HepG2 (cell line): ENCODE measurements around the gene ARHGEF1. TPM values are rescaled to one million over a fixed set of nuclear protein-coding genes. Genes with fewer than 3 reads are reported as not detected.

Experiments
- CTCF ChIP-seq: sonication (generic); formaldehyde crosslinking; IDR thresholded peaks from 2 replicates; pipeline ENCODE4 v1.5.0; 2020; ENCODE audit warnings: mild to moderate bottlenecking, missing genetic modification reagents, moderate library complexity
- EZH2 ChIP-seq: conservative IDR thresholded peaks from 2 replicates; pipeline ENCODE4 v1.6.1; 2012; ENCODE audit warnings: mild to moderate bottlenecking, low read depth, low read length, moderate library complexity
- HOMEZ ChIP-seq: IDR thresholded peaks from 2 replicates; pipeline ENCODE4 v1.6.1; 2016; ENCODE audit warnings: low read depth
- IRX3 ChIP-seq: sonication (generic); formaldehyde crosslinking; IDR thresholded peaks from 2 replicates; pipeline ENCODE4 v1.8.1; 2023; ENCODE audit warnings: mild to moderate bottlenecking, low read depth, missing genetic modification reagents, borderline replicate concordance
- KMT2A ChIP-seq: sonication (generic); formaldehyde crosslinking; IDR thresholded peaks from 2 replicates; pipeline ENCODE4 v1.4.0; 2020; ENCODE audit warnings: missing genetic modification reagents
- MLXIP ChIP-seq: sonication (generic); formaldehyde crosslinking; IDR thresholded peaks from 2 replicates; pipeline ENCODE4 v1.9.0; 2021; ENCODE audit warnings: missing genetic modification reagents, borderline replicate concordance
- SAFB2 ChIP-seq: sonication (generic); formaldehyde crosslinking; IDR thresholded peaks from 2 replicates; pipeline ENCODE4 v1.5.1; 2020; ENCODE audit warnings: missing genetic modification reagents, low read depth, mild to moderate bottlenecking, borderline replicate concordance
- SP140L ChIP-seq: sonication (generic); formaldehyde crosslinking; IDR thresholded peaks from 2 replicates; pipeline ENCODE4 v1.4.0; 2020; ENCODE audit warnings: missing genetic modification reagents, borderline replicate concordance
- THAP7 ChIP-seq: sonication (generic); formaldehyde crosslinking; IDR thresholded peaks from 2 replicates; pipeline ENCODE4 v1.8.1; 2023; ENCODE audit warnings: mild to moderate bottlenecking, missing genetic modification reagents
- ZNF24 ChIP-seq: fragments of 450-650 bp; IDR thresholded peaks from 2 replicates; pipeline ENCODE4 v1.6.1; 2017; ENCODE audit warnings: antibody characterized with exemption, mild to moderate bottlenecking
- ZNF251 ChIP-seq: sonication (generic); formaldehyde crosslinking; IDR thresholded peaks from 2 replicates; pipeline ENCODE4 v1.9.0; 2021; ENCODE audit warnings: mild to moderate bottlenecking, missing genetic modification reagents
- ZNF609 ChIP-seq: sonication (generic); formaldehyde crosslinking; IDR thresholded peaks from 2 replicates; pipeline ENCODE4 v1.4.0; 2020; ENCODE audit warnings: mild to moderate bottlenecking, missing genetic modification reagents, borderline replicate concordance
- ZNF629 ChIP-seq: sonication (generic); formaldehyde crosslinking; conservative IDR thresholded peaks from 2 replicates; pipeline ENCODE4 v1.5.0; 2020; ENCODE audit warnings: missing genetic modification reagents
- ZNF747 ChIP-seq: sonication (generic); formaldehyde crosslinking; IDR thresholded peaks from 2 replicates; pipeline ENCODE4 v1.8.1; 2023; ENCODE audit warnings: missing genetic modification reagents, mild to moderate bottlenecking, borderline replicate concordance
- polyA plus RNA-seq, 8 experiments: library from polyadenylated mRNA; depleted of rRNA in 3 of 8; stranded (reverse) in 7 of 8; unstranded in 1 of 8; fragments of >200 nt; fragmentation: Illumina TruSeq in 4 of 8; extraction: Trizol in 4 of 8; gene quantifications; 2 replicates each; pipeline versions ENCODE4 v1.2.1 to v1.2.3, GENCODE V29; 2011 to 2016; ENCODE audit warnings: low read depth in 4 of 8, missing spikeins in 1 of 8, mixed read lengths in 1 of 8; ENCODE audit not compliant: insufficient read depth in 1 of 8
- total RNA-seq, 5 experiments: library from RNA; depleted of rRNA; stranded (reverse); fragments of >200 nt; fragmentation: Illumina TruSeq; extraction: Trizol; gene quantifications; 2 replicates each; pipeline ENCODE4 v1.2.3, GENCODE V29; 2016; ENCODE audit warnings: low read depth in 1 of 5
- TF ChIP-seq, protein P1 (sequence below): sonication (generic); formaldehyde crosslinking; IDR thresholded peaks from 2 replicates; pipeline ENCODE4 v1.4.0; 2020; ENCODE audit warnings: mild to moderate bottlenecking, missing genetic modification reagents

ARHGEF1 gene
- total and polyA plus RNA-seq, 2 of the 13 experiments (the other 11 are each of a cell fraction or from before 2014, with no cell fraction given): 33.7 to 34.7 TPM

DNA sequence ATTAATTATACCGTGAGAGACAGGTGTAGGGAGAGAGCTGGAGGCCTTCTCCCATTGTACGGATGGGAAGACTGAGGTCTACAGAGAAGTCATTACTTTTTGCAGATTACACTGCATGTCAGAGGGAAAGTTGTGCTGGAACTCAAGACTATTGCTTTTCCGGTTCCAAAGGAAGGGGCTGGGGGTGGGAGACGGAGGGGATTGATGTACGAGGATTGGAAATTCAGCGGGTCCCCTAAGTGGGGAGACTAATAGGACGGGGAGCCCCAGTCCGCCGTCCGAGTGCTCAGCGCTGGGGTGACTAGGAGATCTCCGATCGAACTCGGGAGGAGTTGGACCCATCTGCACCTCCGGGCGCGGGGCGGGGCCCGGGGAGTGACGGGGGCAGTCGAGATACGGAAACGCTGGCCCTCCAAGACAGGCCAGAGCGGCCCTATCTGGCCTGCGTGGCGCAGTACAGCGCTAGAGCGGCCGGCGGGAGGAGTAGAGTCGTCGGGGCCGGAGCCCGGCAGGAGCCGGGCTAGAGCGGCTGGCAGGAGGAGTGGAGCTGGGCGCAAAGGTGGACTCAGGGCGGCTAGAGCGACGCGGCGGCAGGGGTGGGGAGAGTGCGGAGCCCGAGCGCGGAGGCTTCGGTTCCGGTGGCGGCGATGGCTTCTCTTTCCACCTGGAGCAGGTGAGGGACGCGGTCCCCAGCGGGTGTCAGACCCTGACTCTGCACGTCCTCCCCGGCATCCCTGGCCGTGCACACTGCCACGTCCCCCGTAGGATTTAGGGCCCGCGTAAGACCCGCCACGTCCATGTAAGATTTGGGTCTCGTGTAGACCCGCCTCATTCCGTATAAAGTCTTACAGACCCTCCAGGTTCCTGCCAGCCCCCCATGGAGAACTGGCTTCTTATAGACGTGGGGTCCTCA lies 1.1 kb downstream of the ARHGEF1 start (continued):
- TF ChIP-seq ZNF609: no peak; the same call in 1 of the 2 replicates
- peak; percentile 80; the same call in 1 of the 2 replicates for TF ChIP-seq ZNF747 (CRISPR knock-in tag)
- peak; percentile 83 for TF ChIP-seq ZNF24
- TF ChIP-seq SP140L (CRISPR knock-in tag): no peak
- TF ChIP-seq MLXIP: no peak
- TF ChIP-seq HOMEZ (CRISPR knock-in tag): peak; percentile 38; the same call in 1 of the 2 replicates
- TF ChIP-seq, protein P1, sequence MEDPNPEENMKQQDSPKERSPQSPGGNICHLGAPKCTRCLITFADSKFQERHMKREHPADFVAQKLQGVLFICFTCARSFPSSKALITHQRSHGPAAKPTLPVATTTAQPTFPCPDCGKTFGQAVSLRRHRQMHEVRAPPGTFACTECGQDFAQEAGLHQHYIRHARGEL (CRISPR knock-in tag): 0 out of 2 replicates have a peak, but pooled peaks have one; percentile 34
- peak; percentile 87 for TF ChIP-seq KMT2A (CRISPR knock-in tag)
- TF ChIP-seq ZNF629 (CRISPR knock-in tag): peak; percentile 99
- TF ChIP-seq THAP7 (CRISPR knock-in tag): peak; percentile 42; the same call in 1 of the 2 replicates
- no peak for TF ChIP-seq EZH2
- no peak for TF ChIP-seq ZNF251 (CRISPR knock-in tag)
- peak; percentile 41 for TF ChIP-seq CTCF (CRISPR knock-in tag)
- no peak for TF ChIP-seq IRX3 (CRISPR knock-in tag)
- TF ChIP-seq SAFB2 (CRISPR knock-in tag): peak; percentile 46; the same call in 1 of the 2 replicates
